Activated CD4-positive, alpha-beta T cell treated with anti-CD3 and anti-CD28 coated beads, Interleukin-10, Interleukin-2, amounts not matched to agents 100 ng/mL and 50 ng/mL, durations not matched to agents 16 hours and 8 hours (primary cell): ENCODE measurements around the gene CD164L2.

ENCODE experiments used
- DNase-seq: peaks from one replicate; pipeline ENCODE4 v3.0.0-alpha.2; 2020

CD164L2 gene

DNA sequence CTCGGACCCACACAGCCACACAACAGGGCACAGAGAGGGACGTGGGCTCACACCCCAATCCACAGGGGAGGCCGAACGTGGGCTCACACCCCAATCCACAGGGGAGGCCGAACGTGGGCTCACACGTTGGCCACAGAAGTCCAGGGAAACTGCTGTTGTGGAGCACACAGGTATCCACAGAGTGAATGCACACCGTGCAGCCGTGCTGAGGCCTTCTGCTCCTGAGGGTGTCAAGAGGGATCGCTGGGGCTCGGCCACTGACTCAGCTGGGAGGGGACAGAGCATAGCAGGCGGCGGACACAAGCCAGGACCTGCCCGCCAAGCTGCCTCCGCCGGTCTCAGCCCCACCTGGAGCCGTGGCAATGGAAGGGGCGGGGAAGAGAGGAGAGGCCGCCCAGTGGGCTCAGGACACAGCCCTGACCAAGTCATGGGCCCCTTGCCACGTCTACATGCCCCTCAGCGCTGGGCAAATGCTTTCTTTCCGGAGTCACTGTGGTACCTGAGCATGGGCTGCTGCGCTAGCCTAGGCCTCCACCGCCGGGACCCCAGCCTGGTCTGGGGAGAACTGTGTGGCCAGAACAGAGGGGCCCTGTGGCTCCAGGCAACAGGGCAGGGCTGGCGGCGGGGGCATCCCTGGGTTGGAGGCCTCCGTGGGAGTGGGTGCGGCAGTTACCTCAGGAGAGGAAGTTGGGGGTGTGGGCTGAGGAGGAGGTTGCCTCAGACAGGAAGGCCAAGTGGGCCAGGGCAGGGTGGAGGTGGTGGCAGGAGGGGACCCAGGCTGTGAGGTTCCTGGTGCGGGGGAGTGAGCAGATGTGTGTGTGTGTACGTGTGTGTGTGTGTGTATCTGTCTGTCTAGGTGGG, 40.1 kb downstream of the CD164L2 start:
- DNase-seq: peak; percentile 81

DNA sequence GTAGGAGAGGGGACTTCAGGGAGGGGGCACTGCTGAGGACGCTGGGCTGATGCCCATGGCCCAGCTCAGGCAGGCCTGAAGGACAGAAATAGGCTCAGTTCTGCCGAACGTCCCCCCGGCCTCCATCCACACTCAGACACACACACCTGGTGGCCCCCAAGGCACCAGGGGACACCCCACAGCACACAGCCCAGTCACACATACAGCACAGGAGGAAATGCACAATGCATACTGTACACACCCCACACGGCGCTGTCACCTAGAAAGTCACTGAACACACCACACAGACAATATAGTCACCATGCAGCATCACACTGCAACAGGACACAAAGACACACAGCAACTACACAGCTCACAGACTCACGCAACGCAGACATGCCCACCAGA, 40.7 kb downstream of the CD164L2 start:
- peak; percentile 49 for DNase-seq

- peak; percentile 79 for DNase-seq
These were observed 41.4 kb downstream of the CD164L2 start, which contains the start of gene SYTL1 for GRCh38 chr1:27341525-27342252. TSS of gene SYTL1 (plus strand) at chr1:27342022. CDS start at chr1:27345335, 3,313 bp downstream.

- DNase-seq: no peak
These were observed 43.9 kb downstream of the CD164L2 start for GRCh38 chr1:27339213-27339612.

DNA sequence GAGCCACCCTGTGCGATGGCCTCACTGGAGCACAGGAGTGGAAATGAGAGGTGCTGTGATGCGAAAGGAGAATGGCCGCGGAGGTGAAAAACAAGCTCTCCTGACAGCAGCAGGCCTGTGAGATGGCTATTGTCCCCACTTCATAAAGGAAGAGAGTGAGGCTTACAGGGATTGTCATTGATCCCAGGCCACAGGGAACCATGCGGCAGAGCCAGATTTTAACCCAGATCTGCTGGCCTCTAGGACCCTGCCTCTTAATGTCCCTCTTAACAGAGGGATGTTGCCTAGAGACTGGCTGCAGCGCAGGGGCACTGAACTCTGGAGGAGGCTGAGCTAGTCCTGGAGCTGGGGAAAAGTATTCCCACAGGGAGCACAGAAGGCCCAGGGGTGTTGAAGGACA, 44.4 kb downstream of the CD164L2 start:
- no peak for DNase-seq

GRCh38 chr1:27336756-27337155, 46.4 kb downstream of the CD164L2 start:
- no peak for DNase-seq

DNA sequence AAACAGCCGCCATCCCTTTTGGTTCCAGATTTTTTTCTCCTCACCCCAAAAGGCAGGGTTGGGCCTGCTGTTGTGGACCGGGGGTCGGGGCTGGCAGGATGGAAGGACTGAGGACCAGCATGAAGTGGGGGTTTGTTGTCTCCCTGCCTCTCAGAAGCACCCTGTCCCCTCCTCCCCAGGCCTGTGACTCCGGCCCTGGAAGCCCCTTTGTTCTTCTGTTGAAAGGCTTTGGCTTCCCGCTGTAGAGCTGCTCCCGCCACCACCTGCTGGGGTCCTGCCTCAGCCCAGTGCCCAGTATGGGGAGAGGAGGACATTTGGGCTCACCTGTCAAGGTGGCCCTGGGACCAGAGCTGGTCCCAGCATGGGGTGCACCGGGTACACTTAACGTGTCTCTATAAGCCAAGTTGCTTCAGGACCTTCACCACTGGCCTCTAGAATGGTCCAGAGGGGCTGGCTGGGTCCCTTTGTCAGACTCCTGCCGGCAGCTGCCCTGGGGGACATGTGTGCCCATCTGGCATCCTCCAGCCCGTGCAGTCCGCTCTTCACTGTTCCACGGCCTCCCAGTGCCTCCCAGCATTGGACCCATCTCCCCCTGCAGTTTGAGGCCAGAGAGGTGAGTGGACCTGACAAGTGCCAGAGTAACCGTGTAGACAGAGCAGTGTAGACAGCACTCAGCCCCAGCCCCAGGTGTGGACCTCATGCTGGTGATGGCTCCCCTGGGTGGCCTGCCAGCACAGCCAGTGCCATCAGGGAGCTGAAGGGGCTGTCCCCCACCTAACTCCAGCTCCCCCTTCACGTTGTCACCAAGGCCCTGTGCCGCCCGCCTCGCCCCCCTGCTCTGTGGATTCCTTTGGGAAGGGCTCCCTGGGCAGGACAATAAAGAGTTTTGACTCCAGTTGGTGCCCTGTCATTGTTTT, 47.4 kb downstream of the CD164L2 start:
- DNase-seq: no peak

GRCh38 chr1:27333717-27334279, 49.3 kb downstream of the CD164L2 start:
- DNase-seq: no peak

DNA sequence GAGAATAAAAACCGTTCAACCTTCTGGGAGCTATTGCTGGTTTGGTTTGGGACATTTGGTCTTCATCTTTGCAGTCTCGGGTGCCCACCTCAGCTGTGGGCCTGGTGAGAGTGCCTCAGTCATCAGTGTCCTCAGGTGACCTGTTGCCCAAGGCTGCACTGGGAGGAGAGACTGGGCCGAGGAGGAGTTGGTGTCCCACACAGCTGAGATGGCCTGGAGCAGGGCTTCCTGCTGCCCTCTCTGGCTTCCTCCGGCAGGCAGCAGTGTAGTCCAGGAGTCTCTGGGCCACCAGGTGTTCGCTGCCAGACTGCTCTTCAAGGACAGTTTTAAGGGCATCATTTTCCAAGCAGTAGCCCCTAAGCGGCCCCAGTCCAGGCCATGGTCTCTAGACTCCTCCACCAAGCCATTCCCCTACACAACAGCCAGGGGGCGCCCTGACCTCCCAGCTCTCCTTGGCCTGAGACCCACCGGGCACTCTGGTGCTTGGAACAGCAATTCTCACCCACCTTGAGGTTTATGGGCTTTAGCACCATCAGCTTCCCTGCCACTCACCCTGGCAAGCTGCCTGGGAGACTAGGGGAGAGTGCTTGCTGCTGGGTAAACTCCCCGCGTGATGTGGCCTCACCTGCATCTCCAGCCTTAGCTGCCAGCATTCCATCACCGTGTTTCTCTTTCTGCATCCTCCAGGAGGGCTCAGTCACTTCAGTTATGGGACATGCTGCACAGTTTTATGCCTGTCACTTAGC, 50.4 kb downstream of the CD164L2 start:
- peak; percentile 50 for DNase-seq

- no peak for DNase-seq
These were observed 51.2 kb downstream of the CD164L2 start for GRCh38 chr1:27331922-27332321.

- DNase-seq: no peak
These were observed 51.7 kb downstream of the CD164L2 start for GRCh38 chr1:27331426-27331825.

- no peak for DNase-seq
These were observed 52.3 kb downstream of the CD164L2 start for GRCh38 chr1:27330786-27331185.
